A549 treated with DMSO at 1 μM for 4 hours (cell line): ENCODE measurements around the gene IFI44. TPM values are rescaled to one million over a fixed set of nuclear protein-coding genes. Genes with fewer than 3 reads are reported as not detected.

Experiments
- total RNA-seq: library from RNA; stranded (reverse); fragments of 200-300 nt; extraction: Qiagen RNA extraction; gene quantifications from 5 replicates; pipeline ENCODE4 v1.2.3, GENCODE V29; 2022; ENCODE audit warnings: low read depth

Gene IFI44, protein sequence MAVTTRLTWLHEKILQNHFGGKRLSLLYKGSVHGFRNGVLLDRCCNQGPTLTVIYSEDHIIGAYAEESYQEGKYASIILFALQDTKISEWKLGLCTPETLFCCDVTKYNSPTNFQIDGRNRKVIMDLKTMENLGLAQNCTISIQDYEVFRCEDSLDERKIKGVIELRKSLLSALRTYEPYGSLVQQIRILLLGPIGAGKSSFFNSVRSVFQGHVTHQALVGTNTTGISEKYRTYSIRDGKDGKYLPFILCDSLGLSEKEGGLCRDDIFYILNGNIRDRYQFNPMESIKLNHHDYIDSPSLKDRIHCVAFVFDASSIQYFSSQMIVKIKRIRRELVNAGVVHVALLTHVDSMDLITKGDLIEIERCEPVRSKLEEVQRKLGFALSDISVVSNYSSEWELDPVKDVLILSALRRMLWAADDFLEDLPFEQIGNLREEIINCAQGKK
- total RNA-seq = 0.52 to 1.6 TPM (median 0.89 TPM) in 5 replicates

GRCh38 chr1:78649628-78650027, at the start of gene IFI44:
Gene IFI44, plus strand, starts transcription at chr1:78649831. Its CDS starts 365 bp downstream, at chr1:78650196.

GRCh38 chr1:78619803-78620579, 29.6 kb upstream of the IFI44 start, which contains the start of gene IFI44L:
Gene IFI44L, plus strand, starts transcription at chr1:78620448. Its CDS starts 7,468 bp downstream, at chr1:78627916.

Other genes starting within 250 kb of the IFI44 start
- gene PTGFR, start 158.9 kb upstream of the IFI44 start, total RNA-seq = not detected in 5 replicates
- 0.02 to 0.09 TPM (median 0.02 TPM) in 3 of 5 replicates, not detected in the others for gene IFI44L, start 29.4 kb upstream of the IFI44 start, total RNA-seq